AG04449 (cell line): ENCODE data around the gene EXOSC3.
"Not testable (repeated sequence)": the region's sequence is repeated elsewhere in the genome, so short reads cannot be mapped to it uniquely, and the experiment has no call there.

ENCODE experiments used
- CTCF ChIA-PET: fragments of 350-600 bp; formaldehyde crosslinking; extraction: SDS; loops from one replicate; lab custom pipeline; 2021; ENCODE audit warnings: antibody characterized with exemption; lab: Yijun Ruan, JAX
- POLR2A ChIA-PET: fragments of 400-600, 350-600 bp; formaldehyde crosslinking; extraction: SDS; loops from one replicate; lab custom pipeline; 2020; ENCODE audit warnings: antibody characterized with exemption, inconsistent platforms; lab: Yijun Ruan, JAX
- DNase-seq: peaks from one replicate; pipeline ENCODE4 v3.0.0-alpha.2; 2010; ENCODE audit warnings: low read depth, low spot score
- H3K4me3 ChIP-seq: 2 replicates; pipeline ENCODE4 v1.5.1; 2011; ENCODE audit warnings: low read depth, mild to moderate bottlenecking, control low read depth, low read length
- TF ChIP-seq, protein P1 (sequence below): IDR thresholded peaks from one replicate; pipeline ENCODE4 v1.5.1; 2011; ENCODE audit warnings: mild to moderate bottlenecking, moderate library complexity, low read length, control low read depth, inconsistent platforms; ENCODE audit not compliant: insufficient read depth; ENCODE audit errors: missing control alignments

EXOSC3 gene

GRCh38 chr9:37784616-37785483 lies at the start of gene EXOSC3:
Gene EXOSC3, minus strand, starts transcription at chr9:37785064. Its CDS starts 20 bp downstream, at chr9:37785044.
- DNase-seq = no peak
- POLR2A ChIA-PET = interaction anchor here (0.7 to 1.0 kb wide), 2 partner anchors 10 to 16 kb away, joined by 4 to 11 read pairs; partner anchors contain the start of gene DCAF10
- CTCF ChIA-PET = interaction anchor here (0.7 to 1.9 kb wide), 5 partner anchors 11 to 201 kb away, joined by 3 to 6 read pairs (median 4); no protein-coding TSS in a partner anchor
- TF ChIP-seq, protein P1, sequence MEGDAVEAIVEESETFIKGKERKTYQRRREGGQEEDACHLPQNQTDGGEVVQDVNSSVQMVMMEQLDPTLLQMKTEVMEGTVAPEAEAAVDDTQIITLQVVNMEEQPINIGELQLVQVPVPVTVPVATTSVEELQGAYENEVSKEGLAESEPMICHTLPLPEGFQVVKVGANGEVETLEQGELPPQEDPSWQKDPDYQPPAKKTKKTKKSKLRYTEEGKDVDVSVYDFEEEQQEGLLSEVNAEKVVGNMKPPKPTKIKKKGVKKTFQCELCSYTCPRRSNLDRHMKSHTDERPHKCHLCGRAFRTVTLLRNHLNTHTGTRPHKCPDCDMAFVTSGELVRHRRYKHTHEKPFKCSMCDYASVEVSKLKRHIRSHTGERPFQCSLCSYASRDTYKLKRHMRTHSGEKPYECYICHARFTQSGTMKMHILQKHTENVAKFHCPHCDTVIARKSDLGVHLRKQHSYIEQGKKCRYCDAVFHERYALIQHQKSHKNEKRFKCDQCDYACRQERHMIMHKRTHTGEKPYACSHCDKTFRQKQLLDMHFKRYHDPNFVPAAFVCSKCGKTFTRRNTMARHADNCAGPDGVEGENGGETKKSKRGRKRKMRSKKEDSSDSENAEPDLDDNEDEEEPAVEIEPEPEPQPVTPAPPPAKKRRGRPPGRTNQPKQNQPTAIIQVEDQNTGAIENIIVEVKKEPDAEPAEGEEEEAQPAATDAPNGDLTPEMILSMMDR = no peak
- peak within 1 kb of the TSS; percentile 99 for H3K4me3 ChIP-seq

DNA sequence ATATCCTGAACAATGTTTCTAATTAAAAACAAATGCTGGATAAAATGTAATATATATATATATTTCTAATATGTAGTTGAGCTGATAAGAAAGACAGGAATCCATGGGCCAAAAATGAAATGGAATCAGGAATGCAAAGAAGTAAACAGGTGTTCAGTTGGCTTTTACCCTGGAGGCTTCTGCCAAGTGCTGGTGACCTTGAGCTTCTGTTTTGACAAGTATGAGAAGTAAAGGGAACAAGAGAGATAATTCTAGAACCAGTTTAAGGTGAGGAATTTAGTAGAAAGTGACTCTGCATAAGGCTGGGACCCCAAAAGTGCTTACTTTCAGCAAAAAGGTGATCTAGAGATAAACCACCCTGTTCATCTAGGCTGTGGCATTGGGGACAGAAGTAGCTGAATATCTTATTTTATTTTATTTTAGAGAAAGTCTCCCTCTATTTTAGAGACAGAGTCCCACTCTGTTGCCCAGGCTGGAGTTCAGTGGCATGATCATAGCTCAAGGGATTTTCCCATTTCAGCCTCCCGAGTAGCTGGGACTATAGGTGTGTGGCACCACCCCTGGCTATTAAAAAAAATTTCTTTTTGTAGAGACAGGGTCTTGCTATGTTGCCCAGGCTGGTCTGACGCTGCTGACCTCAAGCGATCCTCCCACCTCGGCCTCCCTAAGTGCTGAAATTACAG lies 42.8 kb upstream of the EXOSC3 start:
- DNase-seq = no peak
- TF ChIP-seq, protein P1 = no peak
- ChIA-PET POLR2A (no interaction called here), CTCF (no interaction called here)
- H3K4me3 ChIP-seq = no peak overlapping the region

GRCh38 chr9:37825174-37825573 lies 40.3 kb upstream of the EXOSC3 start:
- H3K4me3 ChIP-seq, CTCF ChIA-PET, DNase-seq, POLR2A ChIA-PET: not testable (repeated sequence)

- POLR2A ChIA-PET = no interaction called here
- H3K4me3 ChIP-seq = no peak overlapping the region
- DNase-seq = no peak
- TF ChIP-seq, protein P1 = no peak
- CTCF ChIA-PET = interaction anchor here (1.2 to 2.4 kb wide), 2 partner anchors 9 to 15 kb away, joined by 3 to 6 read pairs; no protein-coding TSS in a partner anchor
Measured at GRCh38 chr9:37820142-37820541, 35.3 kb upstream of the EXOSC3 start.

DNA sequence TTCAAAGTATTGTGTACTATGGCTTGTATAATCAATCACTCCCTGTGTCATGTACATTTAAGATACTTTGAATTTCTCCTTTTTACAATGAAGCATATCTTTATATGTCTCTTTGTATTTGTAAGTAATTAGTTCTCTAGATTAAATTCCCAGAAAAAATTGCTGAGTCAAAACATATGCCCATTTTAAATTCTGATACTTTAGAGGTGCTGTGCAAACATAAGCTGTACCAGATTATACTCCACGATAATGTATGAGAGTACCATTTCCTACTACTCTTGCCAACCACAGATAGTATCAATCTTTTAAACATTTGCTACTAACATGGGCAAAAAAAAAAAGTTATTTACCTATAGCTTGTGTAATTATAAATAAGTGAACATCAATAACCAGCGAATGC lies 34.0 kb upstream of the EXOSC3 start:
- ChIA-PET CTCF (no interaction called here), POLR2A (no interaction called here)
- DNase-seq = no peak
- TF ChIP-seq, protein P1 = no peak
- H3K4me3 ChIP-seq = no peak overlapping the region

GRCh38 chr9:37812773-37813379 lies 28.0 kb upstream of the EXOSC3 start:
- DNase-seq = no peak
- ChIA-PET CTCF (interaction anchor here (0.9 to 1.2 kb wide), 2 partner anchors 9 to 45 kb away, joined by 3 read pairs; no protein-coding TSS in a partner anchor), POLR2A (no interaction called here)
- H3K4me3 ChIP-seq = no peak overlapping the region
- TF ChIP-seq, protein P1 = no peak
